Mononuclear cell (primary cell): Measurements from ENCODE around the gene ANKRD11. TPM values are rescaled to one million over a fixed set of nuclear protein-coding genes. Genes with fewer than 3 reads are reported as not detected.
"Not testable (repeated sequence)": the region's sequence is repeated elsewhere in the genome, so short reads cannot be mapped to it uniquely, and the experiment has no call there.

Source experiments
- H3K27me3 ChIP-seq: 2 replicates; pipeline ENCODE4 v1.6.0; 2011; ENCODE audit warnings: low read length, control low read depth; ENCODE audit not compliant: insufficient read depth
- H3K4me1 ChIP-seq: 2 replicates; pipeline ENCODE4 v1.5.1; 2011; ENCODE audit warnings: mild to moderate bottlenecking, low read length, control low read depth; ENCODE audit not compliant: insufficient read depth
- H3K4me3 ChIP-seq: 2 replicates; pipeline ENCODE4 v1.5.1; 2011; ENCODE audit warnings: mild to moderate bottlenecking, low read length, moderate library complexity
- H3K9me3 ChIP-seq: 2 replicates; pipeline ENCODE4 v1.5.1; 2011; ENCODE audit warnings: low read depth, mild to moderate bottlenecking, control low read depth, low read length
- total RNA-seq: library from RNA; depleted of rRNA; stranded (reverse); fragments of >200 nt; gene quantifications from one replicate; pipeline ENCODE4 v1.2.3, GENCODE V29; 2012

The ANKRD11 gene
- total RNA-seq, 1 donor: 110 TPM

DNA sequence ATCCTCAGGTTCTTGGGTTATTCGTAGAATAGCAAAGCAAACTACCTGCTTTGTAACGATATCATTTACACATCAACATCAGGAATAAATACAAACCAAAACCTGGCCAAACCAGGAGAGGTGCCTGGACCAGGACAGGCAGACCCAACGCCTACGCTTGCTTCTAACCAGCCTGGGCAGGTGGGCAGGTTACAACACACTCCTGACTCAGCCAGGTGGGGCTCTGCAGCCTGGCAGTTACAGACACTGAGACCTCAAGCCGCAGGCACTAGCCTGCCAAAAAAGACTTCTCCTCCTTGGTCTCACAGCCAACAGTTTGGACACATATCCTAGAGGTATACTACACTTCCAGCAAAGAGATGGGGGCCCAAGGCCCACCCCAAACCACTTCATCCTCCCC is 14.0 kb downstream of the ANKRD11 start:
- Histone ChIP-seq H3K9me3 (no peaks in the 10 kb centered on the region), H3K4me3 (no peak overlapping the region), H3K27me3 (no peaks in the 10 kb centered on the region), H3K4me1 (peaks cover 97% of the 10 kb centered on the region)

- H3K9me3 ChIP-seq: no peaks in the 10 kb centered on the region
- no peak overlapping the region for H3K4me3 ChIP-seq
- peaks cover 97% of the 10 kb centered on the region for H3K4me1 ChIP-seq
- no peaks in the 10 kb centered on the region for H3K27me3 ChIP-seq
These were observed 15.2 kb downstream of the ANKRD11 start for GRCh38 chr16:89475144-89475543.

DNA sequence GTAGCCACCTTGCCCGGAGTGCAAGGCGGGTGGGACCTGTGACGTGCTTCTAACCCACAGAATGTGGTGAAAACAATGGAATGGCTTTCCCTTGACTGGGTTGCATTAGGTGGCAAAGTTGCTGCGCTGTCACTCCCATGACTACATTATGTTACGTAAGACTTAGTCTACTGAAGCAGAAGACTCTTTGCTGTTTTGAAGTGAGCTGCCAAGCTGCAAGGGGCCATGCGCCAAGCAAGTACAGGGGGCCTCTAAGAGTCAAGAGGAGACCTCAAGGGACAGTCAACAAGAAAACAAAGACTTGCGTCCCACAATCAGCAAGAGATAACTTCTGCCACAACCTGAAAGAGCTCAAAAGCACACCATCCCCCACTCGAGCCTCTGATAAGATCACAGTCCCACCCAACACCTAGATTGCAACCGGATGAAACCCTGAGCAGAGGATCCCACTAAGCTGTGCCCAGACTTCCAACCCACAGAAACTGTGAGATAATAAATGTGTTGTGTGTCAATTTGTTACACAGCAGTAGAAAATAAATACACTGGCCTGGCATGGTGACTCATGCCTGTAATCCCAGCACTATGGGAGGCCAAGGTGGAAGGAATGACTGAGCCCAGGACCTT is 16.5 kb downstream of the ANKRD11 start:
- Histone ChIP-seq H3K4me3 (no peak overlapping the region), H3K27me3 (no peaks in the 10 kb centered on the region), H3K4me1 (peaks cover 93% of the 10 kb centered on the region), H3K9me3 (no peaks in the 10 kb centered on the region)

DNA sequence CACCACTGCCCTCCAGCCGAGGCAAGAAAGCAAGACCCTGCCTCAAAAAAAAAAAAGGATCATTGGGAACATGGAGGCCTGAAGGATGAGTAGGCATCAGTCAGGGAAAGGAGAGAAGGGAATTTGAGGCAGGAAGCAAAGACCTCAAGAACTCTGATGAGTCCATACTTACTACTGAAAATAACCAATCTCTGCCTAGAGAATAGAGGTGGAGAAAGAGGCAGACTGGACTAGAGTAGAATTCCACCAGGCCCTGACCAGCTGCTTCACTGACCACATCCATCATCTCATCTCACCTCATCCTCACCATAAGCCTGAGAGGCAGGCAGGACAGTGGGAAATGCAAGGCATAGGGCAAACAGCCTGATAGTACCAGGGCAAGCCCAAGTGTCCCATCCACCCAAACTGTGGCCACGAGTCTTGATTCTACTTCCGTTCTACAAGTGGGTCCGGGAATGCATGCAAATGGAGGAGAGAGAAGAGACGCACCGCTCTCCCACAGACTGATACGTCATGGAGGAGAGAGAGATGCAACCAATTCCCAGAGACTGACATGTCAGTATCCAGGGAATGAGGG is 17.1 kb downstream of the ANKRD11 start:
- Histone ChIP-seq H3K27me3 (no peaks in the 10 kb centered on the region), H3K4me3 (no peak overlapping the region), H3K4me1 (peaks cover 92% of the 10 kb centered on the region), H3K9me3 (no peaks in the 10 kb centered on the region)

DNA sequence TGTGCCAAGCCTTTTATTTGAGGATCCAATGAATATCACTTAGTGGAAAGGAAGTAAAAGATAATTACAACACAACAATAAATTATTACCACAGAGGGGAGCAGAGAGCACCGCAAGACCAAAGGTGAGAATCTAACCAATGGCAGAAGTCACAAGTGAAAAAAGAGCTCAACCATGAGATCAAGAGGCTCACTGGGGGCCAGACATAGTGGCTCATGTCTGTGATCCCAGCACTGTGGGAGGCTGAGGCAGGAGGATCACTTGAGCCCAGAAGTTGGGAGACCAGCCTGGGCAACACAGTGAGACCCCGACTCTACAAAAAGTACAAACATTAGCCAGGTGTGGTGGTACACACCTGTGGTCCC is 17.7 kb downstream of the ANKRD11 start:
- H3K4me1 ChIP-seq: peaks cover 92% of the 10 kb centered on the region
- H3K4me3 ChIP-seq: no peak overlapping the region
- H3K27me3 ChIP-seq: no peaks in the 10 kb centered on the region
- H3K9me3 ChIP-seq: no peaks in the 10 kb centered on the region

DNA sequence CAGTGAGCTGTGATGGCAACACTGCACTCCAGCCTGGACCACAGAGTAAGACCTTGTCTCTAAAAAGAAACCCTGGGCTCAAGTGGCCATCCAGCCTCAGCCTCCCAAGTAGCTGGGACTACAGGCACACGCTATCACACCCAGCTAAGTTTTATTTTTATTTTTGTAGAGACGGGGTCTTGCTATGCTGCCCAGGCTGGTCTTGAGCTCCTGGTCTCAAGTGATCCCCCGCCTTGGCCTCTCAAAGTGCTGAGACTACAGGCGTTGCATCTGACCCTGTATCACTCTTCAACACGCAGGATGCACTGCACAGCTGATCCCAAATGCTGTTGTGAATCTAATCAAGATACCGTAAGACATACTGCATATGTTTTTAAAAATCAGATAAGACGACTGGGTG is 23.0 kb downstream of the ANKRD11 start:
- H3K27me3 ChIP-seq: no peaks in the 10 kb centered on the region
- H3K4me1 ChIP-seq: peaks cover 52% of the 10 kb centered on the region
- H3K4me3 ChIP-seq: no peak overlapping the region
- no peaks in the 10 kb centered on the region for H3K9me3 ChIP-seq

DNA sequence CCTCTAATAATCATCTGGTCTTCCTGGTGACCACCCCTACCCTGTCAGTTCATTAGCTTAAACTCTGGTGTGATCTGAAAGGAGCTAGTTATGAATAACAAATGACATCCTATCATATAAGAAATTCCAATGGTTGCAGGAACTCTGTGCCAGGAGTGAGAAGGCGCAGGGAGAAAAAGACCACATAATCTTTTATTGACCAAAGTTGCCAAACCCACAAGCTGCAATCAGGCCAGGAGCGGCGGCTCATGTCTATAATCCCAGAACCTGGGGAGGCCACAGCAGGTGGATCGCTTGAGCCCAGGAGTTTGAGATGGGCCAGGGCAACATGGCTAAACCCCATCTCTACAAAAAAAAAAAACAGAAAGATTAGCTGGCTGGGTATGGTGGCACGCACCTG is 23.4 kb downstream of the ANKRD11 start:
- Histone ChIP-seq H3K9me3 (no peaks in the 10 kb centered on the region), H3K27me3 (no peaks in the 10 kb centered on the region), H3K4me1 (peaks cover 47% of the 10 kb centered on the region), H3K4me3 (no peak overlapping the region)

GRCh38 chr16:89463312-89463711 is 27.0 kb downstream of the ANKRD11 start:
- not testable (repeated sequence) for H3K9me3 ChIP-seq, H3K27me3 ChIP-seq, H3K4me3 ChIP-seq
- H3K4me1 ChIP-seq: peaks cover 29% of the 10 kb centered on the region

- H3K27me3 ChIP-seq, H3K9me3 ChIP-seq, H3K4me3 ChIP-seq: not testable (repeated sequence)
- peaks cover 22% of the 10 kb centered on the region for H3K4me1 ChIP-seq
These were observed 27.7 kb downstream of the ANKRD11 start for GRCh38 chr16:89462639-89463038.

GRCh38 chr16:89461890-89462289 is 28.5 kb downstream of the ANKRD11 start:
- peaks cover 14% of the 10 kb centered on the region for H3K4me1 ChIP-seq
- not testable (repeated sequence) for H3K4me3 ChIP-seq, H3K9me3 ChIP-seq, H3K27me3 ChIP-seq

DNA sequence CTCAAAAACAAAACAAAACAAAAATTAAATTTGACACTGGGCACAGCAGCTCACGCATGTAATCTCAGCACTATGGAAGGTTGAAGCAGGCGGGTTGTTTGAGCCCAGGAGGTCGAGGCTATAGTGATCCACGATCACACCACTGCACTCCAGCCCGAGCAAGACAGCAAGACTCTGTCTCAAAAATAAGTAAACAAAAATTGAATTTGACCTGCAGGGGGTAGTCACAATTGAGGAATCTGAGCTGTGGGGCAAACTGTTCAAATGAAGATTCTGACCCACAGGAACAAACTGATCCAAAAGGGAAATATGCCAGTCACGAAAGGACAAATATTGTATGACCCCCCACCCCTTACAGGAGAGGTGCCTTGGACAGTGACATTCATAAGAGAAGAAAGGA is 29.8 kb downstream of the ANKRD11 start:
- Histone ChIP-seq H3K27me3 (no peaks in the 10 kb centered on the region), H3K4me3 (no peak overlapping the region), H3K9me3 (no peaks in the 10 kb centered on the region), H3K4me1 (peaks cover 20% of the 10 kb centered on the region)

DNA sequence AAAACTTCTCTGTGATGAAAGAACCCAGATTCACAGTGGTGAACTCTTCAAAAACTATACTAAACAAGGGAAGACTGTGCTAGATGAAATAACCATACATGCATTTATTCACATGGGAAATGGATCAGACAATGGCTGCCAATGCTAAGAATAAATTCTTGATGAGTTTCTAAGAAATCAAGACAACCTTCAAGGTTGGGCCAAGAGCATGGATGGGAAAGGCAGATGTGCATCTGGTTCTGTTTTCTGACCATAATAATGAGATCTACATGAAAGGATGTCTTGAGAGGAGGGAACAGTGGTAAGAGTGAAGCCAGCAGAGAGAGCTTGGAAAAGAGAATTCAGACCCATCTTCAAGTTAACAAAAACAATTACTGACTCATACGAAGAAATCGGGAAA is 31.4 kb downstream of the ANKRD11 start:
- Histone ChIP-seq H3K27me3 (no peaks in the 10 kb centered on the region), H3K4me3 (no peak overlapping the region), H3K9me3 (no peaks in the 10 kb centered on the region), H3K4me1 (peaks cover 35% of the 10 kb centered on the region)

- no peaks in the 10 kb centered on the region for H3K27me3 ChIP-seq
- H3K4me1 ChIP-seq: peaks cover 40% of the 10 kb centered on the region
- no peak overlapping the region for H3K4me3 ChIP-seq
- H3K9me3 ChIP-seq: no peaks in the 10 kb centered on the region
These were observed 31.8 kb downstream of the ANKRD11 start for GRCh38 chr16:89458551-89458950.

GRCh38 chr16:89456419-89456959 is 33.9 kb downstream of the ANKRD11 start:
- H3K4me1 ChIP-seq: peaks cover 60% of the 10 kb centered on the region
- no peak overlapping the region for H3K4me3 ChIP-seq
- H3K9me3 ChIP-seq: no peaks in the 10 kb centered on the region
- no peaks in the 10 kb centered on the region for H3K27me3 ChIP-seq

- H3K27me3 ChIP-seq: no peaks in the 10 kb centered on the region
- H3K4me3 ChIP-seq: no peak overlapping the region
- H3K9me3 ChIP-seq: no peaks in the 10 kb centered on the region
- H3K4me1 ChIP-seq: peaks cover 62% of the 10 kb centered on the region
These were observed 34.7 kb downstream of the ANKRD11 start for GRCh38 chr16:89455692-89456091.

DNA sequence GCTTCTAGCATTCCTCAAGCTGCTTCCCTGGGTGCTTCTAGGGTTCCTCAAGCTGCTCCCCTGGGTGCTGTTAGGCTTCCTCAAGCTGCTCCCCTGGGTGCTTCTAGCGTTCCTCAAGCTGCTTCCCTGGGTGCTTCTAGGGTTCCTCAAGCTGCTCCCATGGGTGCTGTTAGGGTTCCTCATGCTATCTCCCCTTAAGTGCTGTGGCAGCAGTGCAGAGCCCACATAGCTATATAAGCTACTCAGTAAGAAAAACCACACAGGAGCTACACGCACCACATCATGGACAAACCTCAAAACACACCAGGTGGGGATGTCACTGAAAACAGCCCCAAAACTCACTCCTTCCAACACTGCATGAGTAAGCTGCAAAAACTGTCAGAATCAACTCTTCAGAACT is 35.2 kb downstream of the ANKRD11 start:
- Histone ChIP-seq H3K27me3 (no peaks in the 10 kb centered on the region), H3K4me1 (peaks cover 62% of the 10 kb centered on the region), H3K4me3 (no peak overlapping the region), H3K9me3 (no peaks in the 10 kb centered on the region)
